GM15510 (cell line): ENCODE results near the gene MT1M.

Experiments used
- POLR2A ChIP-seq: IDR thresholded peaks from 3 replicates; pipeline ENCODE4 v1.6.1; 2011; ENCODE audit warnings: borderline replicate concordance; ENCODE audit not compliant: insufficient read length; ENCODE audit errors: extremely low read depth

Gene MT1M

DNA sequence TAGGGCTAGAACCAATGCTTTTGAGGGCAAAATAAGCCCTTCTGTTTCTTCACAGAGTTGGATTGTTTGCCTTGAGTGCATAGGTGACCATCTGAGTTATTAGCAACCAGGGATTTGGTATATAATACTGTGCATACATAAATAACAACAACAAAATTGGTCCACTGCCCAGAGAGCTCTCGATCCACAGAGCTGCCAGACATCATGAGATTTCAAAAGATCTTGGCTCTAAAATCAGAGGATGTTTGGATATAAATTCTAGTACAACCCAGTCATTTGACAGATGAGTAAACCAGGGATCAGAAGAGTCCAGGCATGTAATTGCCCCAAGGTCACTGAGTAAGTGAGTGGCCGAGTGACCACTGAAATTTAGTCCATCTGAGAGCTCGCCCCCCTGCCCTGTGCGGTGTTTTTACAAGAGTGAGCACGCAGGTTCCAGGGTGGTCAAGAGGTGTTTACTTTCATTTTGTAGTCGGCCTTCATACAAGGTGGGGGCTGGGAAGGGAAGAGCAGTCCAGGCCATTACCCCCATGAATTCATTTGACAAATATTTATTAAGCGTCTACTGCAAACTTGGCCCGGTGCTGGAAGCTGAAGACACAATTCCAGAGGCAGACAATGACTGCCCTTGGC, 25.9 kb upstream of the MT1M start:
- no peak for TF ChIP-seq POLR2A

DNA sequence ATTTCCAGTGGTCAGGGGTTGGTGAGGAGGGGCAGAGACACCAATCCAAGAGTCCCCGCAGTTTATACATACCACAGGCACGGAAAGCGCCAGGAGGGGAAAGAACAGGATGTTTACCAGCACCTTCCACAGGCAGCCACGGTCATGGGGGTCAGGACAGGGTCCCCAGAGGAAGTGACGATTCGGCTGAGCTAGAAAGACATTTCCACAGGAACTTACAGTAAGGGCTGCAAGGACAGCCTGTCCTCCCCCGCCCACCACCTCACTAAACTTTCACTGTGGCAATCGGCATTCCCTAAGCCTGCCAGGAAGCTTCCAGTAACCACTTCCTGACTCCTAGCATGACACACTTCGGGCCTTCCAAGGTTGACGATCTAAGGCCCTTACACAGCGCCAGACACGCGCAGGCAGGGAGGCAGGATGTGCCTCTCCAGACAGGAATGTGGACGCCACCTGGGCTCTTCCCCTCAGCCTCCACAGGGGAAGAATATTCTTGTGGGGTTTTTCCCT, 25.3 kb upstream of the MT1M start:
- no peak for TF ChIP-seq POLR2A

DNA sequence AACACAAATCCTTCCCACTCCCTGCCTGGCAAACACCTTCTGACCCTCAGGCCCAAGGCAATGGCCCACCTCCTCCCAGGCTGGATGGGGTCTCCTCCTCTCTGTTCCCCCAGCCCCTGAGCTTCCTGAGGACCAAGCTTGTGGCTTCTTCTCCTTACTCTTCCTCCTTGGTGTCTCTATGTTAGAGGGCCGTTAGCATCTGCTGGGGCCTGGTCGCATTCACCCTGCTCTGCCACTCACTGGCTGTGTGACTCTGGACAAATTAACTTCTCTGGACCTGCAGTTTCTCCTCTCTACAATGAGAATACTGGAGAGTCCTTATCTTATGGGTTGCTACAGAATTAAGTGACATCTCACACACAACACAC, 24.8 kb upstream of the MT1M start:
- no peak for TF ChIP-seq POLR2A

DNA sequence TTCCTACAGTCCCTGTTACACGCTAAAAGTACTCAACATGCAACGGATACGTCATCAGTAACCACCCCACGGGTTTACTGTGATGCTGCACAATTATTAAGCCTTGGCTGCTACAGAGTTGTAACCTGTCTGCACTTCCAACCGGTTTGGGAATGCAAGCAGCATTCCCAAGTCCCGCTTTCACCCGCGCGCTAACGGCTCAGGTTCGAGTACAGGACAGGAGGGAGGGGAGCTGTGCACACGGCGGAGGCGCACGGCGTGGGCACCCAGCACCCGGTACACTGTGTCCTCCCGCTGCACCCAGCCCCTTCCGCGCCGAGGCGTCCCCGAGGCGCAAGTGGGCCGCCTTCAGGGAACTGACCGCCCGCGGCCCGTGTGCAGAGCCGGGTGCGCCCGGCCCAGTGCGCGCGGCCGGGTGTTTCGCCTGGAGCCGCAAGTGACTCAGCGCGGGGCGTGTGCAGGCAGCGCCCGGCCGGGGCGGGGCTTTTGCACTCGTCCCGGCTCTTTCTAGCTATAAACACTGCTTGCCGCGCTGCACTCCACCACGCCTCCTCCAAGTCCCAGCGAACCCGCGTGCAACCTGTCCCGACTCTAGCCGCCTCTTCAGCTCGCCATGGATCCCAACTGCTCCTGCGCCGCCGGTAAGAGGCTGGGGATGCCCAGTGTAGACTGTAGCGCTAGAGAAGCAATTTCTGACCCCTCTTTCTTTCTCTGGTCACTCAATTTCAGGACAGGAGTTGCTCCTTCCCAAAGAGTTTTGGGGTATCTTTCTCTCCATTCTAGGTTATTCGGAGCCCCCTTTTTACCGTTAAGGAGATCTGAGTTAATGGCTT, 24.2 kb upstream of the MT1M start, which contains the start of gene MT2A:
MT2A (plus strand) TSS at position 542 of the 833 bp plus-strand sequence; CDS start at position 614, 72 bp downstream.
- peak; percentile 59 for TF ChIP-seq POLR2A

DNA sequence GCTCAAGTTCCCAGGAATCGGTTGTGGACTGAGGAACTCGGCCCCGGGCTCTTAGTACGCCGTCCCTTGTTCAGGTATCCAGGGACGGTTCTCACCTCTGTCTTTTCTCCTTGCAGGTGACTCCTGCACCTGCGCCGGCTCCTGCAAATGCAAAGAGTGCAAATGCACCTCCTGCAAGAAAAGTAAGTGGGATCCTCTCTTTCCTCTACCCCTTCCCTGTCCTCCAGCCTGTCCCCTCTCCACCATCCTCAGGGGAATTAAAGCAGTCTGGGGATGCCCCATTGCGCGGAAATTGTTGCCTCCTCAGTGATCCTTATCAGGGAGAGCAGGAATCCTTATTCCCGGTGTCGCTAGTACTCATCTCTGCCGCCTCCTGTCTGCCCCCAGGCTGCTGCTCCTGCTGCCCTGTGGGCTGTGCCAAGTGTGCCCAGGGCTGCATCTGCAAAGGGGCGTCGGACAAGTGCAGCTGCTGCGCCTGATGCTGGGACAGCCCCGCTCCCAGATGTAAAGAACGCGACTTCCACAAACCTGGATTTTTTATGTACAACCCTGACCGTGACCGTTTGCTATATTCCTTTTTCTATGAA, 23.5 kb upstream of the MT1M start:
- no peak for TF ChIP-seq POLR2A

DNA sequence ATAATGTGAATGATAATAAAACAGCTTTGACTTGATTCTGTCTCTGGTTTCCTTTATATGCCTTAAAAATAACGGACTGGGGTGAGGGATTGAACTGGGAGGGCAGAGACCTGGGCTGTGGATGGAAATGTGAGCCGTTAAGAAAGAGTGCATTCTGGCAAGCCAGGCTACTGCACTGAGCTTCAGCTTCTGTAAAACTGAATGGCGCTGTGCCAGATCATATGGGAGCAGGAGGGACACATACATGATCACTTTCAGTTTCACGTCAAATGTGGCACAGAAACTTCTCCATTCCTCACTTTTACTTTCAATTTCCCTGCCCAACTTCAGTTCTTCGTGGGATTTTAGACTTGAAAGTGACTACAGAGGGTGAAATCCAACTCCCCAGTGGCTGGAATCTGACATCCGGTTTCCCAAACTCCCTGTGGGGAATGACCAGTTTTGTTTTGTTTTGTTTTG, 23.0 kb upstream of the MT1M start:
- no peak for TF ChIP-seq POLR2A

DNA sequence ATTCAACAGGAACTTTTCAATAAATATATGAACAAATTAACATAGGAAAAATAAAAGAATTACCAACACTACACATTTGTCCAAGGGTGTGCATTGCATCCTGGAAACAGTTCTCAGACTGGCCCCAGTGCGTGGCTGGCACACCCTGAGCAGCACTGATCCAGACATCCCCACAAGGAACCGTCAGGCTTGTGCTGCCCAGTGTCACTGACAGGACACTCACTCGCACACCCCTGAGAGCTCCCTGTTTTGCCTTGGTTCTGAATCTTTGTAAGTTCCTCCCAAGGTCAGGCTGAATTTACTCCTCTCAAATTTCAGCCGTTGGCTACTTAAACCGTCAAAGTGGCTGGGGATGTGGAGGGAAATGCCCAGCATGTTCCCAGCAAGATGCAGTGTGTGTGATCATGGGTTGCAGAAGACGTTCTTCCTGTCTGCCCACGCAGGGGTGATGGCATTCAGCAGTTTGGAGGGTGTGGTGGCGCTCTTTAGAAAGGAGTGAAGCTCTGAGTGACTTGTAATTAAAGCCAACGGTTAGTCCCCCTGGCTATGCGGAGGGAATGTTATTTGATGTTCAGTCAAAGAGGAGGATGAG, 22.3 kb upstream of the MT1M start:
- no peak for TF ChIP-seq POLR2A

DNA sequence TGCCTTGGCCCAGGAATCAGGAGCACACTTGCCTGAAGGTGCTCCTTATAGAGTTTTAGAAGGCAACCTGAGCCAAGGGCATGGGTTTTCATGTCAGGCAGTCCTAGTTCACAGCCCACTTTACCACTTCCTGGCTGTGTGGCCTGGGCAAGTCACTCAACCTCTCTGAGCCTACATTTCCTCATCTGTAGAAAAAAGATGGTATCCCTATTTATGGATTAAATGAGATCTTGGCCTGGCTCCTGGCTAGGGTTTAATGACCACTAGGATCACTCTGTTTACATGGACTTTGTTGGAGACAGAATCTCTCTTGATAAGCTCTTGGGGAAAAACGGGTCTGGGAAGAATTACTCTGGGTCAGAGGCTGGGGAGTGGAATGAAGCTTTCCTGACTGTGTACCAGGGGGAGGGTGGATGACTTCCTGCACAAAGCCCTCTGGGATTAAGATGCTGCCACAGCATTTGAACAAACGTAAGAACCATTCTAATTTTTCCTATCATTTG, 21.8 kb upstream of the MT1M start:
- TF ChIP-seq POLR2A = no peak

DNA sequence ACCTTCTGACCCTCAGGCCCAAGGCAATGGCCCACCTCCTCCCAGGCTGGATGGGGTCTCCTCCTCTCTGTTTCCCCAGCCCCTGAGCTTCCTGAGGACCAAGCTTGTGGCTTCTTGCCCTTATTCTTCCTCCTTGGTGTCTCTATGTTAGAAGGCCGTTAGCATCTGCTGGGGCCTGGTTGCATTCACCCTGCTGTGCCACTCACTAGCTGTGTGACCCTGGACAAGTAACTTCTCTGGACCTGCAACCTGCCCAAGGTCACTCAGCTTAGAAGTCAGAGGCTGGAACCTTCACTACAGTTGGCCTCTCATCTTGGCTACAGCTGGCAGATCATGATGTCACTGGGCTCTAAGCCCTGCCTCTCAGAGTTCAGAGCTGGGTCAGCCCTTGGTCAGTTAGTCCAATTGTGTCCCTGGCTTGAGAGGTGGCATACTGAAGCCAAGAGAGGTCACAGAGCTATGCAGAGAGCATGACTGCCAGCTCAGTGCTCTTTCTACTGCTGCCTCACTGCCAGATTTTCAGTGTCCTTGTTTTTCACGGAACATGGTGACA, 21.1 kb upstream of the MT1M start:
- no peak for TF ChIP-seq POLR2A

DNA sequence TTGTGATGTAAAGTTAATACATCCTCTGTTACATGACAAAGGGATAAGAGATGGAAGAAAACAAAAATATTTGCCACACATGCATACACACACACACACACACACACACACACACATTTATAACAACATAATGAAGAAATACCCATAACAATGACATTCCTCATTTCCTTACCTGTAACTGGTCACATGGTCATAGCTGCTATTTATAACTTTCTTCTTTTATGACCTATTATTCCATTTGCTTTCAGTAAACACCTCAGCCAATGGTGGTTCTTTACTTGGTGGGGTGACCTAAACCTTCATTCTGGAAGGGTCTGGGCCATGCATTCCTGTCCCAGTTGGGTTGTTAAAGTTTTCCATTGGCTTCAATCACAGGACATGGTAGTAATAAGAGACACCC, 18.8 kb upstream of the MT1M start:
- TF ChIP-seq POLR2A = no peak

DNA sequence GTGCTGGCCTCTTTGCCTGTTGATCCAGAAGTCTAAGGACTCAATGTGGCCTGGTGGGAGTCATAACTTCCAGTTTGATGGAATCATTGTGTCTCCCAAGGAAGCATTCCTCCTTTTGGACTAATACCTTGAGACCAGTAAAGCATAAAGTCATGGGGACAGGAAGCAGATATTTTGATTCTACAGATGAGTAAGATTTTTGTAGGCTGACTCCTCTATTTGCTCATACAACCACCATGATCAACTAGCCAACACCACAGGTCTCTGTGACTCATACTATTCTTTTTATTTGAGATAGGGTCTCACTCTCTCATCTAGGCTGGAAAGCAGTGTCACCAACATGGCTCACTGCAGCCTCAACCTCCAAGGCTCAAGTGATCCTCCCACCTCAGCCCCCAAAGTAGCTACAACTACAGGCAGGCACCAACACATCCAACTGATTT, 17.9 kb upstream of the MT1M start:
- TF ChIP-seq POLR2A = no peak

DNA sequence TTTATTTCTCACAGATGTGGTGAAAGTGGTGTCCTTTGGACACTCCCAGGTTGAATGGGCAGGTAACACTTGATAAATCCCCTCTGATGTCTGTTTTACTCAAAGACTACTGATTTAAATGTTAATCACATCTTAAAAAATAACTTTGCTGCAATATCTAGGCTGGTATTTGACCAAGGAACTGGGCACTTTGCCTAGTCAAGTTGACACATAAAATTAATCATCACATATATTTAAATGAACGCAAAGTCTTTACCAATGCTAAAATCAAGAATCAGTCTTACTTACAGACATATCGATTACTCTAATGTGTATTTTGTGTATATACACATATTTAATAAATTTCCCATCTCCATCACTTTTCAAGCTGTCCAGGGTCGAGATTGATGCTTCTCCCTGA, 17.1 kb upstream of the MT1M start:
- TF ChIP-seq POLR2A = no peak

DNA sequence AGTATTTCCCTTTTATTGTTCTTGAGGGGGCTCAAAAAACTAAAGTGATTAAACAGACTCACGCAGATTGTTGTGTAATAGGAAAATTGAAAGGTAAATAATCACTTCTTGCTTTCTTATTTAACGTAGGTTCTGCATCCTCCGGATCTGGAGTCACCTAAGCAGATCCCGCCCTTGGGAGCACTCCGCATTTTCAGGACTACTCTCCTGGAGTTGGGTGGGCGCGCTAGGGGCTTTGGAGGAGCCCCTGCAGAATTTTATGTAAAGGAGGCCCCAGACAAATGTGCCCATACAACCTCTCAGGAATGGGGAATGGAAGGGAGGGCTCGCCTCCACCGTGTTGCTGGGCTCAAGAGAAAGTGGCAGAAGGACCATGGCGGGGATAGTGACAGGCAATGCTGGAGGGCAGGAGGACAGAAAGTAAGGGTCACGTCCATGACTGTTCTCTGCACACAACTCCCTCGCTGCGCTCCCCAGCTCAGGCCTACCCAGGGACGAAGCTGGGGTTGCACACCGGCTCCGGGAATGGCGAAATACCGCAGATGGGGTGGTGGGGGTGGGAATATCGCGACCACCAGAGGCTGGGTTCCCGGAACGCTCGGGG, 15.7 kb upstream of the MT1M start:
- TF ChIP-seq POLR2A = no peak

DNA sequence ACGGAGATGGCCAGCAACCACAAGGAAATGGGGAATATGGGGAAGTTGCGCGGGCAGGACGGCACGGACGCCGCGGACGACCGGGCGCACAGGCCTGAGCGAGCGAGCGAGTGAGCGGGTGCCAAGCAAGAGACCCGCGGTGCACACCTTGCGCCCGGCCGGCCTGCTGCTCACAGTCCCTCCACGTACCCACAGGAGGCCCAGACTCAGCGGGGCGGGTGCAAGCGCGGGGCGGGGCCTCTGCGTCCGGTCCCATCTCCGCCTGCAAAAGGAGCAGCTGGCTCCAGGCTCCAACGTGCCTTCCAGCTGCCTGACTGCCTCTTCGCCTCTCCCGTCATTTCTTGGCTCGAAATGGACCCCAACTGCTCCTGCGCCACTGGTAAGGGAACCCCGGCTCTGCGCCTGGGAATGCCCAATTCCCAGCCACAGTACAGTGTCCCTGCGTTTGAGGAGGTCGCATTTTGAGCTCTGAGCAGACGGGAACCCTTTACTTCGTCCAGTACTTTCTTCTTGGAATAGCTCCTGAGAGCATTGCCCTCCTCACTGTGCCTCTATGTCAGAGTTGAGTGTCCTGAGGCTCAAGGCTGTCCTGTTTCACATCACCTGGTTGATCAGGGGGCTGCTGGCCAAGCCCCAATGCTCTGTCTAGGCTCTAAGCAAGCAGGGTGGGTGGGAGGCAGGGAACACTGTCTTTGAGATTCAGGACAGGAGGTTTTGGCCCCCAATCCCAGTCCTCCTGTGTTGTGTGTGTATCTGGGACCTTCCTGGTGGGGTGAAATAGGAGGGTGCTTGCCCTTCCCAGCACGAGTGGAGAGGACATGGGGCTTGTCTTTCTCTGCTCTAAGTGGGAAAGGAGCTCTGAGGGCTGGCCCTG, 15.0 kb upstream of the MT1M start:
- TF ChIP-seq POLR2A = no peak

DNA sequence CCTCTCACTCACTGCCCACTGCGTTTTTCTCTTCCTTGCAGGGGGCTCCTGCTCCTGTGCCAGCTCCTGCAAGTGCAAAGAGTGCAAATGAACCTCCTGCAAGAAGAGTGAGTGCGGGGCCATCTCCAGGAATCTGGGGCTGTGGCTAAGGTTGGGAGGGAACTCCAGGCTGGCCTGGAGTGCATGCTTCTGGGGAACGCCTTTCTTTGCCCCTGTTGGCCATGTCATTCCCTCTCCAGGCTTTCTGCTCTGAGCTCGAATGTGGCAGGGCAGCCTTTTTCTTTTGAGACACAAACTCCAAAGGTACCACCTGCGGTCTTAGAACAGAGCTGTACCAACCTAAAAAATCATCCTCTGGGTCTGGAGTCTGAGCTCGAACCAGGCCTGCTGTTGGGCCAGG, 14.3 kb upstream of the MT1M start:
- no peak for TF ChIP-seq POLR2A
